Measurements from ENCODE around the gene ATP5MC2.
"Not testable (repeated sequence)": the region's sequence is repeated elsewhere in the genome, so short reads cannot be mapped to it uniquely, and the experiment has no call there.

The ATP5MC2 gene

GRCh38 chr12:53694756-53695151 lies 18.9 kb upstream of the ATP5MC2 start:
- no peak for TF ChIP-seq CTCF (IDR thresholded peaks at IDR 0.05; ENCODE audit: low read depth, low read length)
- no peak overlapping the region for H3K4me3 ChIP-seq (ENCODE audit: low read depth, low read length)

GRCh38 chr12:53688134-53688533 lies 12.3 kb upstream of the ATP5MC2 start:
- no peak overlapping the region for H3K4me3 ChIP-seq (ENCODE audit: low read depth, low read length)
- TF ChIP-seq CTCF (IDR thresholded peaks at IDR 0.05; ENCODE audit: low read depth, low read length), result no peak

GRCh38 chr12:53686436-53686835 lies 10.6 kb upstream of the ATP5MC2 start:
- H3K4me3 ChIP-seq (ENCODE audit: low read depth, low read length), result no peak overlapping the region
- no peak for TF ChIP-seq CTCF (IDR thresholded peaks at IDR 0.05; ENCODE audit: low read depth, low read length)

- TF ChIP-seq CTCF (IDR thresholded peaks at IDR 0.05; ENCODE audit: low read depth, low read length), result no peak
- no peak overlapping the region for H3K4me3 ChIP-seq (ENCODE audit: low read depth, low read length)
Observed at GRCh38 chr12:53684654-53685220, 8.9 kb upstream of the ATP5MC2 start.

- H3K4me3 ChIP-seq (ENCODE audit: low read depth, low read length), result no peak overlapping the region
- no peak for TF ChIP-seq CTCF (IDR thresholded peaks at IDR 0.05; ENCODE audit: low read depth, low read length)
Observed at GRCh38 chr12:53683983-53684382, 8.1 kb upstream of the ATP5MC2 start.

- no peak overlapping the region for H3K4me3 ChIP-seq (ENCODE audit: low read depth, low read length)
- TF ChIP-seq CTCF (IDR thresholded peaks at IDR 0.05; ENCODE audit: low read depth, low read length), result no peak
Observed at GRCh38 chr12:53683494-53683893, 7.6 kb upstream of the ATP5MC2 start.

- H3K4me3 ChIP-seq (ENCODE audit: low read depth, low read length), result not testable (repeated sequence)
Observed at GRCh38 chr12:53680061-53680460, 4.2 kb upstream of the ATP5MC2 start.

- H3K4me3 ChIP-seq (ENCODE audit: low read depth, low read length), result no peak overlapping the region
- TF ChIP-seq CTCF (IDR thresholded peaks at IDR 0.05; ENCODE audit: low read depth, low read length), result no peak
Observed at GRCh38 chr12:53677800-53678148, 1.9 kb upstream of the ATP5MC2 start.
